H9 (cell line): ENCODE data around the gene DUSP6. TPM values are rescaled to one million over a fixed set of nuclear protein-coding genes. Genes with fewer than 3 reads are reported as not detected.

Source experiments
- DNase-seq: peaks from one replicate; pipeline ENCODE4 v3.0.0-alpha.2; 2017
- H2AFZ ChIP-seq: one replicate; pipeline ENCODE4 v1.6.1; 2013; ENCODE audit warnings: mild to moderate bottlenecking, low read length, control low read depth, moderate library complexity
- H2AK5ac ChIP-seq: 2 replicates; pipeline ENCODE4 v1.6.1; 2013; ENCODE audit warnings: low read length, control low read depth, mixed read lengths; ENCODE audit not compliant: insufficient read length
- H2BK120ac ChIP-seq: one replicate; pipeline ENCODE4 v1.6.1; 2013; ENCODE audit warnings: low read depth, mild to moderate bottlenecking, low read length, control low read depth, inconsistent platforms; ENCODE audit not compliant: poor library complexity, severe bottlenecking
- H2BK12ac ChIP-seq: 2 replicates; pipeline ENCODE4 v1.6.1; 2013; ENCODE audit warnings: low read length, control low read depth, mixed read lengths, low read depth; ENCODE audit not compliant: insufficient read length
- H2BK15ac ChIP-seq: 2 replicates; pipeline ENCODE4 v1.6.1; 2013; ENCODE audit warnings: low read depth, low read length, control low read depth
- H2BK20ac ChIP-seq: one replicate; pipeline ENCODE4 v1.6.1; 2013; ENCODE audit warnings: low read depth, mild to moderate bottlenecking, low read length, control low read depth, inconsistent platforms; ENCODE audit not compliant: poor library complexity, severe bottlenecking
- H2BK5ac ChIP-seq: 2 replicates; pipeline ENCODE4 v1.6.1; 2013; ENCODE audit warnings: low read length, control low read depth, mixed read lengths; ENCODE audit not compliant: insufficient read length
- H3K14ac ChIP-seq: 2 replicates; pipeline ENCODE4 v1.6.1; 2013; ENCODE audit warnings: low read length, control low read depth; ENCODE audit not compliant: insufficient read depth
- H3K18ac ChIP-seq: 2 replicates; pipeline ENCODE4 v1.6.1; 2013; ENCODE audit warnings: low read depth, mild to moderate bottlenecking, mixed read lengths, low read length, control low read depth; ENCODE audit not compliant: insufficient read length
- H3K23ac ChIP-seq: 2 replicates; pipeline ENCODE4 v1.6.1; 2013; ENCODE audit warnings: low read length, control low read depth, mixed read lengths, low read depth; ENCODE audit not compliant: insufficient read length
- H3K23me2 ChIP-seq: 2 replicates; pipeline ENCODE4 v1.6.1; 2013; ENCODE audit warnings: low read depth, mild to moderate bottlenecking, mixed read lengths, low read length, control low read depth; ENCODE audit not compliant: insufficient read length, poor library complexity, severe bottlenecking
- H3K27ac ChIP-seq: 2 replicates; pipeline ENCODE4 v1.5.1; 2013; ENCODE audit warnings: low read length, control low read depth, mixed read lengths, low read depth; ENCODE audit not compliant: insufficient read length
- H3K27me3 ChIP-seq: 2 replicates; pipeline ENCODE4 v1.6.1; 2013; ENCODE audit warnings: low read length, control low read depth, inconsistent platforms; ENCODE audit not compliant: insufficient read depth
- H3K4ac ChIP-seq: 2 replicates; pipeline ENCODE4 v1.6.1; 2013; ENCODE audit warnings: low read depth, mild to moderate bottlenecking, control low read depth, inconsistent platforms, low read length, moderate library complexity
- H3K4me1 ChIP-seq: 2 replicates; pipeline ENCODE4 v1.6.1; 2013; ENCODE audit warnings: low read length, control low read depth, inconsistent platforms; ENCODE audit not compliant: insufficient read depth
- H3K4me2 ChIP-seq: 2 replicates; pipeline ENCODE4 v1.6.1; 2013; ENCODE audit warnings: low read length, control low read depth, mixed read lengths; ENCODE audit not compliant: insufficient read length, insufficient read depth
- H3K56ac ChIP-seq: 2 replicates; pipeline ENCODE4 v1.6.1; 2013; ENCODE audit warnings: low read depth, mild to moderate bottlenecking, mixed read lengths, low read length, control low read depth; ENCODE audit not compliant: insufficient read length
- H3K79me1 ChIP-seq: 2 replicates; pipeline ENCODE4 v1.6.1; 2013; ENCODE audit warnings: low read depth, mild to moderate bottlenecking, moderate library complexity, low read length, control low read depth, inconsistent platforms; ENCODE audit not compliant: insufficient read depth, poor library complexity, severe bottlenecking
- H3K79me2 ChIP-seq: 2 replicates; pipeline ENCODE4 v1.6.1; 2013; ENCODE audit warnings: low read length, control low read depth, inconsistent platforms; ENCODE audit not compliant: insufficient read depth
- H3K9ac ChIP-seq: 2 replicates; pipeline ENCODE4 v1.6.1; 2013; ENCODE audit warnings: low read length, control low read depth, mixed read lengths; ENCODE audit not compliant: insufficient read length; ENCODE audit errors: extremely low read depth
- H3K9me3 ChIP-seq: one replicate; pipeline ENCODE4 v1.6.1; 2013; ENCODE audit warnings: low read depth, low read length, inconsistent platforms; ENCODE audit not compliant: control insufficient read depth
- H3T11ph ChIP-seq: one replicate; pipeline ENCODE4 v1.6.1; 2013; ENCODE audit warnings: mild to moderate bottlenecking, low read length, control low read depth, inconsistent platforms
- H4K20me1 ChIP-seq: one replicate; pipeline ENCODE4 v1.6.1; 2013; ENCODE audit not compliant: control insufficient read depth, insufficient read length, insufficient read depth
- H4K5ac ChIP-seq: 2 replicates; pipeline ENCODE4 v1.6.1; 2013; ENCODE audit warnings: low read depth, mild to moderate bottlenecking, mixed read lengths, low read length, control low read depth; ENCODE audit not compliant: insufficient read length
- H4K8ac ChIP-seq: replicated peaks from 2 replicates; pipeline ENCODE4 v1.6.1; 2013; ENCODE audit warnings: low read length, control low read depth, mixed read lengths, low read depth; ENCODE audit not compliant: insufficient read length
- H4K91ac ChIP-seq: 2 replicates; pipeline ENCODE4 v1.6.1; 2013; ENCODE audit warnings: low read depth, mild to moderate bottlenecking, moderate library complexity, mixed read lengths, low read length, control low read depth; ENCODE audit not compliant: insufficient read length
- H3K27ac Mint-ChIP-seq, 3 experiments: 2 replicates in 2 of 3; 3 replicates in 1 of 3; pipeline ENCODE4 v1.8.0; 2020 to 2021; ENCODE audit warnings: mixed read lengths in 3 of 3, mild to moderate bottlenecking in 1 of 3, moderate library complexity in 1 of 3
- H3K27me3 Mint-ChIP-seq: 2 replicates; pipeline ENCODE4 v1.8.0; 2021; ENCODE audit warnings: low read depth, mild to moderate bottlenecking, moderate library complexity, mixed read lengths
- H3K36me3 Mint-ChIP-seq, 3 experiments: 2 replicates in 2 of 3; 3 replicates in 1 of 3; pipeline ENCODE4 v1.8.0; 2020 to 2021; ENCODE audit warnings: low read depth in 3 of 3, mixed read lengths in 3 of 3; ENCODE audit not compliant: insufficient read depth in 1 of 3
- H3K4me1 Mint-ChIP-seq, 2 experiments: 2 replicates each; pipeline ENCODE4 v1.8.0; 2020; ENCODE audit warnings: mixed read lengths in 2 of 2
- H3K4me3 Mint-ChIP-seq, 2 experiments: 2 replicates in 1 of 2; 3 replicates in 1 of 2; pipeline ENCODE4 v1.8.0; 2020 to 2021; ENCODE audit warnings: mild to moderate bottlenecking in 2 of 2, mixed read lengths in 2 of 2, moderate library complexity in 1 of 2
- H3K9me3 Mint-ChIP-seq, 2 experiments: 2 replicates in 1 of 2; 3 replicates in 1 of 2; pipeline ENCODE4 v1.8.0; 2020; ENCODE audit warnings: mild to moderate bottlenecking in 2 of 2, mixed read lengths in 2 of 2, moderate library complexity in 1 of 2
- WGBS: extraction: QIAGEN DNeasy Blood & Tissue Kit; methylation state at CpG from one replicate; pipeline ENCODE4 v1.1.7; 2013; ENCODE audit warnings: missing lambda C conversion rate, low lambda C conversion rate, mixed read lengths; ENCODE audit not compliant: insufficient read length; ENCODE audit errors: extremely low coverage; 5-methylcytosine and 5-hydroxymethylcytosine counted together
- total RNA-seq: library from RNA; stranded (reverse); gene quantifications from 2 replicates; pipeline ENCODE4 v1.2.1, GENCODE V29; 2021
- TF ChIP-seq, protein P1 (sequence below): fragments of 200-600 bp; sonication (generic); conservative IDR thresholded peaks from 3 replicates; pipeline ENCODE4 v1.8.0; 2021; ENCODE audit warnings: antibody characterized with exemption, mild to moderate bottlenecking

Gene DUSP6
- total RNA-seq, 1 experiment from 2014 or later = 35.3 TPM

- Mint-ChIP-seq H3K36me3 (peaks cover 2 to 9% (median 5%) of the 10 kb centered on the region in 3 experiments; a peak in 5 of 7 replicates), H3K4me1 (peaks cover 11 to 15% of the 10 kb centered on the region in 2 experiments), H3K9me3 (peaks cover 3 to 7% of the 10 kb centered on the region in 2 experiments; a peak in 4 of 5 replicates), H3K27ac (no peak overlapping the region), H3K4me3 (no peak overlapping the region), H3K27me3 (peaks cover 8% of the 10 kb centered on the region)
- no peak overlapping the region for H3K4ac ChIP-seq
- no peak overlapping the region for H3K4me2 ChIP-seq
- no peaks in the 10 kb centered on the region for H3K79me2 ChIP-seq
- H4K20me1 ChIP-seq = no peaks in the 10 kb centered on the region
- H4K8ac ChIP-seq = no peak overlapping the region
- H3K27ac ChIP-seq = no peak overlapping the region
- no peak overlapping the region for H2BK12ac ChIP-seq
- WGBS = no CpG with 5 or more reads among the region's 9 CpGs
- no peak overlapping the region for H3K18ac ChIP-seq
- H3K56ac ChIP-seq = no peak overlapping the region
- H3K14ac ChIP-seq = no peak overlapping the region
- no peak overlapping the region for H2AFZ ChIP-seq
- H3K23ac ChIP-seq = no peak overlapping the region
- H3K9me3 ChIP-seq = no peaks in the 10 kb centered on the region
- H2BK20ac ChIP-seq = no peak overlapping the region
- no peaks in the 10 kb centered on the region for H3K27me3 ChIP-seq
- H4K91ac ChIP-seq = no peak overlapping the region
- no peaks in the 10 kb centered on the region; the same call in 1 of the 2 replicates for H3K4me1 ChIP-seq
- no peaks in the 10 kb centered on the region for H3K23me2 ChIP-seq
- H4K5ac ChIP-seq = no peak overlapping the region
- no peak overlapping the region for H3T11ph ChIP-seq
- no peak overlapping the region for H2BK5ac ChIP-seq
- H2BK120ac ChIP-seq = no peak overlapping the region
- no peak overlapping the region for H3K9ac ChIP-seq
- no peaks in the 10 kb centered on the region for H3K79me1 ChIP-seq
- no peak overlapping the region for H2BK15ac ChIP-seq
- no peak for DNase-seq
- TF ChIP-seq, protein P1, sequence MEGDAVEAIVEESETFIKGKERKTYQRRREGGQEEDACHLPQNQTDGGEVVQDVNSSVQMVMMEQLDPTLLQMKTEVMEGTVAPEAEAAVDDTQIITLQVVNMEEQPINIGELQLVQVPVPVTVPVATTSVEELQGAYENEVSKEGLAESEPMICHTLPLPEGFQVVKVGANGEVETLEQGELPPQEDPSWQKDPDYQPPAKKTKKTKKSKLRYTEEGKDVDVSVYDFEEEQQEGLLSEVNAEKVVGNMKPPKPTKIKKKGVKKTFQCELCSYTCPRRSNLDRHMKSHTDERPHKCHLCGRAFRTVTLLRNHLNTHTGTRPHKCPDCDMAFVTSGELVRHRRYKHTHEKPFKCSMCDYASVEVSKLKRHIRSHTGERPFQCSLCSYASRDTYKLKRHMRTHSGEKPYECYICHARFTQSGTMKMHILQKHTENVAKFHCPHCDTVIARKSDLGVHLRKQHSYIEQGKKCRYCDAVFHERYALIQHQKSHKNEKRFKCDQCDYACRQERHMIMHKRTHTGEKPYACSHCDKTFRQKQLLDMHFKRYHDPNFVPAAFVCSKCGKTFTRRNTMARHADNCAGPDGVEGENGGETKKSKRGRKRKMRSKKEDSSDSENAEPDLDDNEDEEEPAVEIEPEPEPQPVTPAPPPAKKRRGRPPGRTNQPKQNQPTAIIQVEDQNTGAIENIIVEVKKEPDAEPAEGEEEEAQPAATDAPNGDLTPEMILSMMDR = no peak
- no peak overlapping the region for H2AK5ac ChIP-seq
Measured at GRCh38 chr12:89326239-89327040, 25.9 kb downstream of the DUSP6 start.
